ENCODE results near the gene LY6G6C.

The LY6G6C gene

DNA sequence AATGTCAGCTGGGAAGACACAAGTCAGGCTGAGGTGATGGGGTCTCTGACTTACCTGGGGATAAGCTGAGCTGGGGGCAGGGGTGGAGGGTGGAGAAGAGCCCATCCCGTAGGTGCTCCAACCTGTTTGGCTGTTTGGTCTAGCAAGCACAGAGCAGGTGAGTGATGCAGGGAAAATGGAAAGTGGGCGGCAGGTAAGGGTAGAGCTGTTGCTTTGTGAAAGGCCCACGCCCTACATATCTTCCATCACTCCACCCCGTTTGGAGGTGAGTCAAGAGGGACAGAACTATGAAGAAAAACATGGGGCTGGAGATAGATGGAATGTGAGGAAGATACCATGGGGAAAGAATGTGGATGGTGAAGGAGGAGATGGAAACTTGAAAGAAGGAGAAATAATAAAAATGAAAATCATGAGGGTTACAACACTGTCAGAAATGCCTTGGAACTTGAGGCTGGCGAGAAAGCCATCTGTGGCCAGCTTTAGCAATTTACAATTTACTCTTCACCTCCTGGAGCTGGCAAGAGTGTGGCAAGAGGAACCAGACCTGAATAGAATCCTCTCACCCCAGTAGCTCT is 1.3 kb downstream of the LY6G6C start:
- POLR2A ChIA-PET = interaction anchor here (1.0 kb wide), 1 partner anchor 9 kb away, joined by 3 read pairs; no protein-coding TSS in a partner anchor
- CTCF ChIA-PET = no interaction called here
- no peak for DNase-seq (ENCODE audit: extremely low spot score)
- TF ChIP-seq FOXK2 (IDR thresholded peaks at IDR 0.05) (no peak), ELF4 (IDR thresholded peaks at IDR 0.05) (no peak), SP1 (IDR thresholded peaks at IDR 0.05) (no peak), SUZ12 (IDR thresholded peaks at IDR 0.05) (no peak), TARDBP (IDR thresholded peaks at IDR 0.05) (no peak), FOXA1 (IDR thresholded peaks at IDR 0.05) (no peak)

DNA sequence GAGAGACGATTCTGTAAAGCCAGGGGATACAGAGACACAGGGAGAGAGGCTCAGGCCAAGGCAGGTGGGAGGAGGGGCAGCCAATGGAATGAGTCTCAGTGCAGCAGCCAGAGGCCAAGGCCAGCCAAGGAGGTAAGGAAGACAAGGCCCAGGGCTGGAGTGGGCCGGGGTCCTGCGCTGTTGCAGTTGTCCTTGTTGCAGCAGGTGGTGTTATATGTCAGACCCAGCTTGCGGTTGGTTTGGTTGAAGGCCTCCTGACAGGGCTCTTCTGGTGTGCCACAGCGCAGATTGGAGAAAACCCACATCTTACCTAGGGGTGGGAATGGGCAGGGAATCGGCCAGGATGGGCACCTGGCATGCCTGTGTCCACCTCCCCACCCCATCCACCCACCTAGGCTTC is 2.5 kb downstream of the LY6G6C start:
- CTCF ChIA-PET = no interaction called here
- POLR2A ChIA-PET = no interaction called here

DNA sequence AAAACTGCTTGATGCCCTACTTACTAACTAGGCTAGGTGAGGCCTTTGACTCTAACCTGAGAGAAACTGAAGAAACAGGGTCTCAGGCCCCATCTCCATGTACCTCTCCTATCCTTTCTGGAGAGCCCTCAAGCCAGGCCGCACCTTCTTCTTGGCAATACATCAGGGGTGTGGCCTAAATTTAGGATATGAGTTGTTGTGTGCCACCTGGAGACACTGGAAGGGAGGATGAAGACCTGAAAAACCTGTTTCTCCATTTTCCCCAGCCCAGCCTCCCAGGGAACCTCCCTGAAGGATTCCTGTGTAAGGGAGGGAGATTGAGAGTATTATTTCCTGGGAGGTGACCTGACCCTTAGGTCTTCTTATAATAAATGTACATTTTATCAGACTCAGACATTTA is 3.3 kb downstream of the LY6G6C start:
- TF ChIP-seq LEF1 (IDR thresholded peaks at IDR 0.05; ENCODE audit: borderline replicate concordance) (no peak), HDGF (IDR thresholded peaks at IDR 0.05; ENCODE audit: borderline replicate concordance) (no peak), FOXM1 (IDR thresholded peaks at IDR 0.05; ENCODE audit: borderline replicate concordance) (no peak), NFRKB (IDR thresholded peaks at IDR 0.05) (no peak), FOXK2 (IDR thresholded peaks at IDR 0.05) (no peak), ELF4 (IDR thresholded peaks at IDR 0.05) (no peak), PKNOX1 (IDR thresholded peaks at IDR 0.05) (no peak), FOXA1 (IDR thresholded peaks at IDR 0.05) (no peak), ZNF384 (IDR thresholded peaks at IDR 0.05) (no peak), CTBP1 (IDR thresholded peaks at IDR 0.05; ENCODE audit: borderline replicate concordance) (no peak), BHLHE40 (IDR thresholded peaks at IDR 0.05; ENCODE audit: borderline replicate concordance) (no peak), ARNT (IDR thresholded peaks at IDR 0.05) (no peak), SUZ12 (IDR thresholded peaks at IDR 0.05) (no peak), L3MBTL2 (conservative IDR thresholded peaks at IDR 0.05) (no peak), SP1 (IDR thresholded peaks at IDR 0.05) (no peak)
- CTCF ChIA-PET = interaction anchor here (0.6 kb wide), 1 partner anchor 382 kb away, joined by 5 read pairs; no protein-coding TSS in a partner anchor
- no peak for DNase-seq (ENCODE audit: extremely low spot score)
- POLR2A ChIA-PET = no interaction called here

More for the DNA sequence above, 2.5 kb downstream of the LY6G6C start:
- TF ChIP-seq TARDBP (IDR thresholded peaks at IDR 0.05) = no peak
- no peak for TF ChIP-seq SP1 (IDR thresholded peaks at IDR 0.05)
- TF ChIP-seq FOXM1 (IDR thresholded peaks at IDR 0.05; ENCODE audit: borderline replicate concordance) = no peak
- no peak for TF ChIP-seq PKNOX1 (IDR thresholded peaks at IDR 0.05)
- no peak for TF ChIP-seq BHLHE40 (IDR thresholded peaks at IDR 0.05; ENCODE audit: borderline replicate concordance)
- no peak for TF ChIP-seq ARNT (IDR thresholded peaks at IDR 0.05)
- TF ChIP-seq ZNF384 (IDR thresholded peaks at IDR 0.05) = no peak
- no peak for TF ChIP-seq FOXK2 (IDR thresholded peaks at IDR 0.05)
- TF ChIP-seq NFRKB (IDR thresholded peaks at IDR 0.05) = no peak
- TF ChIP-seq LEF1 (IDR thresholded peaks at IDR 0.05; ENCODE audit: borderline replicate concordance) = no peak
- no peak for TF ChIP-seq CTBP1 (IDR thresholded peaks at IDR 0.05; ENCODE audit: borderline replicate concordance)
- no peak for TF ChIP-seq HDGF (IDR thresholded peaks at IDR 0.05; ENCODE audit: borderline replicate concordance)
- TF ChIP-seq SUZ12 (IDR thresholded peaks at IDR 0.05) = no peak
- no peak for TF ChIP-seq ELF4 (IDR thresholded peaks at IDR 0.05)
- TF ChIP-seq FOXA1 (IDR thresholded peaks at IDR 0.05) = no peak
- TF ChIP-seq L3MBTL2 (conservative IDR thresholded peaks at IDR 0.05) = no peak
- no peak for DNase-seq (ENCODE audit: extremely low spot score)

DNA sequence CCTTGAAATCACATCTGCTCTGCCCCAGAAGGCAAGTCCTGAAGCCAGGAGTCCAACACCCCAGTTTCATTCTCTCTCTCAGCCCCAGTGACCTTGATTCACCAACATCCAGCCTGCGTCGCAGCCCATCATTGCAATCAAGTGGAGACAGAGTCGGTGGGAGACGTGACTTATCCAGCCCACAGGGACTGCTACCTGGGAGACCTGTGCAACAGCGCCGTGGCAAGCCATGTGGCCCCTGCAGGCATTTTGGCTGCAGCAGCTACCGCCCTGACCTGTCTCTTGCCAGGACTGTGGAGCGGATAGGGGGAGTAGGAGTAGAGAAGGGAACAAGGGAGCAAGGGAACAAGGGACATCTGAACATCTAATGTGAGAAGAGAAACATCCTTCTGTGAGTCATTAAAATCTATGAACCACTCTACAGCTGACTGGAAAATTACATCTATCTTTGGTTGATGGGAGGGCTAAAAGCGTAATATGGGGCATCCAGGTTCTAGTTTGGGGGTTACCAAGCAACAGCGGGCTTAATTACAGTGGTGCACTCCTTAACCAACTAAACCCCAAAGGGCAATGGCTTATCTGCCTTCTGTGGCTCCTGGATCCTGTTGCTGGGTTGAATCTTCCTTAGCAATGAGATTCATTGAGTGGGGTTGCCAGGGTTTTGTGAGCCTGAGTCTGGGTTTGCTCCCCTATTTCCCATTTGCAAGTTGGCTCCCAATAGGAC is 3.9 kb downstream of the LY6G6C start:
- POLR2A ChIA-PET = no interaction called here
- no peak for DNase-seq (ENCODE audit: extremely low spot score)
- CTCF ChIA-PET = interaction anchor here (0.6 kb wide), 1 partner anchor 383 kb away, joined by 5 read pairs; no protein-coding TSS in a partner anchor
- TF ChIP-seq TARDBP (IDR thresholded peaks at IDR 0.05) (no peak), ELF4 (IDR thresholded peaks at IDR 0.05) (no peak), NFRKB (IDR thresholded peaks at IDR 0.05) (no peak), SUZ12 (IDR thresholded peaks at IDR 0.05) (no peak), PKNOX1 (IDR thresholded peaks at IDR 0.05) (no peak), FOXA1 (IDR thresholded peaks at IDR 0.05) (no peak)

DNA sequence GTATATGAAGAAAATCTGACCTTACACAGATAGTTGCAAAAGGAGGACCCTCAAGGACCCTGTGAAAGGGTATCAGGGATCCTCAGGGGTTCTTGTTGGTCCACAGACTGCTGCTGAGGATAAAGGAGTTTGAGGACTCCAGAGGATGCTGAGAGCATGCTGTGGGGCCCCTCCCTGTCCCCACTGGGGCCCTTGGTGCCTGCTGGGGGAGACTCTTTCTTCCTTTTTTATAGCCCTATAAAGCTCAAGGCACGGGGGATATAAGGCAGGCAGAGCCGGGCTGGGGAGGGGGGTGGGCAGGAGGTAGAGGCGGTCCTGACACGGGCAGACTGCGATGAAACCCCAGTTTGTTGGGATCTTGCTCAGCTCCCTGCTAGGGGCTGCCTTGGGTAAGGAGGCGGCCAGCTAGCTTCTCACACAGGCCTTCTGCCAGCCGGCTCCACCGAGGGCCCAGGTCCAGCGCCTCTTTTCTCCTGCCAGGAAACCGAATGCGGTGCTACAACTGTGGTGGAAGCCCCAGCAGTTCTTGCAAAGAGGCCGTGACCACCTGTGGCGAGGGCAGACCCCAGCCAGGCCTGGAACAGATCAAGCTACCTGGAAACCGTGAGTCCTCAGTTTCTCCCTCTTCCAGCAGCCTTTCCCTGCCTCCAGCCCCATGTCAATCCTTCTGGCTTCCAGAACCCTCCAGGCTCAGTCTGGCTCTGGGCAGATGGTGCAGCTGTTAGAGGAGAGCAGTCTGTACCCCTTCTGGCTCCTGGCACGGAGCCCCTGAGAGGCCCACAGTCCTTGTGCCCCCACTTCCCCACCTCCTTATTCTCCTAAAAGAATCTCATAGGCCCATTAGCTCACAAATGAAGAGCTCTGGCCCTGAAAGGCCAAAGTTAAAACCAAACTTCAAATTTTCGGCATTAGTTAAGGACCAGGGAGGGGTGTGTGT is 6.3 kb downstream of the LY6G6C start, which contains the start of gene LY6G6D:
TSS of gene LY6G6D (plus strand) at position 327 of the 937 bp plus-strand sequence. CDS start at position 335, 8 bp downstream.
- CTCF ChIA-PET = interaction anchor here (2.2 kb wide), 1 partner anchor 15 kb away, joined by 13 read pairs; the partner anchor contains the start of gene DDAH2
- DNase-seq (ENCODE audit: extremely low spot score) = no peak
- POLR2A ChIA-PET = interaction anchor here (0.9 to 5.2 kb wide), 7 partner anchors 8 to 112 kb away, joined by 3 to 43 read pairs (median 3); partner anchors contain the start of genes ABHD16A, HSPA1B, LY6G6F and MPIG6B
- TF ChIP-seq FOXA1 (IDR thresholded peaks at IDR 0.05) (no peak), PKNOX1 (IDR thresholded peaks at IDR 0.05) (no peak), SUZ12 (IDR thresholded peaks at IDR 0.05) (no peak), TARDBP (IDR thresholded peaks at IDR 0.05) (no peak), LEF1 (IDR thresholded peaks at IDR 0.05; ENCODE audit: borderline replicate concordance) (no peak), FOXM1 (IDR thresholded peaks at IDR 0.05; ENCODE audit: borderline replicate concordance) (no peak), NFRKB (IDR thresholded peaks at IDR 0.05) (no peak), ARNT (IDR thresholded peaks at IDR 0.05) (no peak), FOXK2 (IDR thresholded peaks at IDR 0.05) (no peak)

Measured in HEK293T (cell line).